Muscle of back (tissue), 11 donors: ENCODE results near the gene FIGLA. TPM values are rescaled to one million over a fixed set of nuclear protein-coding genes. Genes with fewer than 3 reads are reported as not detected.
A peak's percentile ranks its signal among the peaks of the same experiment; 100 is the strongest.

ENCODE experiments used
- DNase-seq, 3 donors: peaks; one replicate each; pipeline versions ENCODE4 v3.0.0 to v3.0.0-alpha.2; 2013
- polyA plus RNA-seq, 10 donors: library from polyadenylated mRNA; unstranded; fragments of 120-200 nt; gene quantifications; one replicate each; pipeline ENCODE4 v1.2.1, GENCODE V29; 2013; ENCODE audit not compliant: insufficient read length in 10 of 10

FIGLA gene
- polyA plus RNA-seq, 10 donors = 0.22 TPM; not detected in 9

DNA sequence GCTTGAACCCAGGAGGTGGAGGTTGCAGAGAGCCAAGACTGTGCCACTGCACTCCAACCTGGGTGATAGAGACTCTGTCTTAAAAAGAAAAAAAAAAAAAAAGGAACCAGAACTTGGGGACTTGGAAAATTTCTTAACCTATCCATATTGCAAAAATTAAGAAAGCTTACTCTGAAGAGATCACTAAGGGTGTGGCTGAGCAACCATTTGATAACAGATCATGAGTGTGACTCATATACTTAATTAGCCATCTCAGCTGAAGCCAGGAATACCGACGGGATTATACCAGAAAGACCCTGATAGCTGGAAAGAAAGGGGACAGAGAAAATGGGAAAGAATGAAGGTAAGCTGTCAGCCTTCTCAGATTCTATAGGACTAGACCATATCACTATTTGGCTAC, 15.3 kb downstream of the FIGLA start:
- DNase-seq = no peak

DNA sequence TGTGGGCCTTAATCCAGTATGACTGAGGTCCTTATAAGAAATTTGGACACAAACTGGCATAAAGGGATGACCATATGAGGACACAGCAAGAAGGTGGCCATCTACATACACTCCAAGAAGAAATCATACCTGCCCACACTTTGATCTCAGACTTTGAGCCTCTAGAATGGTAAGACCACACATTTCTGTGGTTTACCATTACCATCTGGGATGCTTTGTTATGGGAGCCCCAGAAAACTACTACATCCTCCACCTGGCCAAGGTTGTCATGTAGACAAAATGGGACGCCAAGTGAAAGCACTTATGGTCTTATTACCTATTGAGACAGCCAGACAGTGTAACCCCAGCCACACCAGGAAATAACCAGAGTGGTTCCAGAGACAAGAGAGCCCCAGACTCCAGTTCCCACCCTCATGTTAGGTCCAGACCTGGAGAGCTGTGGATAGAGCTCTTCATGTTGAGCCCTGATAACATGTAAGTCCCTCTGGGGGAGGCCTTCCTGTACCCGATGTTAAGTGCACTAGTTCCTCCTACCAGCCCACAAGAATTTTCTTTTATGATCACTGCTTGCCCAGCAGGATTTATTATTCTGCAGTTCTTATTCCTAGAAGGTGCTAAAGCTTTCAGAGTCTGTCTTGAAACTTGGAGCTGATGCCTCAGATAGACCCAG, 17.8 kb downstream of the FIGLA start:
- DNase-seq = no peak

DNA sequence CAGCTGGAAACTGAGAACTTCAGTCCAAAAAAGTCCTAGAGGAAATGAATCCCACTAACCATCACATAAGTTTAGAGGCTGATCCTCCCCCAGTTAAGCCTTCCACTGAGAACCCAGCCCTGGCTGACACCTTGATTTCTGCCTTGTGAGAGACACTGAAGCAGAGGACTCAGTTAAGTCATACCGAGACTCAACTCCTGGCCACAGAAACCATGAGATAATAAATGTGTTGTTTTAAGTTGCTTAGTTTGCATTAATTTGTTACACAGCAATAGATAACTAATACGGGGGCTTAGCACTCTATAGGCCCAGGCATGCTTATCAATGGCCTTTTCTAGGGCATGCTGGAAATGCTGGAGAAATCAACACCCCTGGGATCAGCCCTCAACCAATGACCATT, 19.0 kb downstream of the FIGLA start:
- DNase-seq = no peak

DNA sequence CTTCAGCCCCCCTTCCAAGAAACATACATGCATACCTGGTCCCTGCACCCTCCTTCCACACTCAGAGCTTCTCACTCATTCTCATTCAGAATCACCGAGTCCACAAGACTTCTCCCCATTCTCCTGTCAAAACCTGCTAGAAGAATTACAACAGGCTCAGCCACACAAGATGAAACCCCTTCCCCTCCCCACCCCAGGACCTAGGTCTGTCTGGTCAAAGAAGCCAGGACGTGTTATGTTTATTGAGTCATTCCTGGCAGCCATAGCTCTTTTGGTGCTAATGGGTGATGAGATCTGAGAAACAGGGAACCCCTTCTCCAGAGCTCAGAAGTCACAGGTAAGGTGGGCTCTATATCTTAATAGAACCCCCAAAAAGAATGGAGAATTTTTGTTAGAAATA, 21.0 kb downstream of the FIGLA start:
- DNase-seq = no peak

DNA sequence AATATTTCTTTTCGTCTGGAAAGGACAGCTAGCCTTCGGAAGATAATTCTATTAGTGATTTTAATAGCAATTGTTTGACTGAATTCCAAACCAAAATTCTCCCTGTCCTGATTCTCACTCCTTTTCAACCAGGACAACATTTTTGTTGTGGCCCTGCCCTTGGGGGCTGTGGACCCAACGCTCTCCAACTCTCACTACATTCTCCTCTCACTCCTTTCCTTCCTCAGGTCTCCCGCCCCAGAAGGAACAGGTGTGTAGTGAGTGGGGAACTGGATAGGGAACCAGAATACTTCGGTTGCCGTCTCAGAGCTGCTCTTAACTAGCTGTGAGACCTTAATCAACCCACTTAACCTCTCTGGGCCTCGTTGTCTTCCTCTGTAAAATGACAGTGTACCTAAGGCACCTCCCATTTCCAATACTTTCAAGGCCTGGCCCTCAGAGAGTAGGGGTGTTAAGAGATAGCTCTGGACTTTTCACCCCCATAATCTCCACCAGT, 21.8 kb downstream of the FIGLA start:
- DNase-seq = no peak

DNA sequence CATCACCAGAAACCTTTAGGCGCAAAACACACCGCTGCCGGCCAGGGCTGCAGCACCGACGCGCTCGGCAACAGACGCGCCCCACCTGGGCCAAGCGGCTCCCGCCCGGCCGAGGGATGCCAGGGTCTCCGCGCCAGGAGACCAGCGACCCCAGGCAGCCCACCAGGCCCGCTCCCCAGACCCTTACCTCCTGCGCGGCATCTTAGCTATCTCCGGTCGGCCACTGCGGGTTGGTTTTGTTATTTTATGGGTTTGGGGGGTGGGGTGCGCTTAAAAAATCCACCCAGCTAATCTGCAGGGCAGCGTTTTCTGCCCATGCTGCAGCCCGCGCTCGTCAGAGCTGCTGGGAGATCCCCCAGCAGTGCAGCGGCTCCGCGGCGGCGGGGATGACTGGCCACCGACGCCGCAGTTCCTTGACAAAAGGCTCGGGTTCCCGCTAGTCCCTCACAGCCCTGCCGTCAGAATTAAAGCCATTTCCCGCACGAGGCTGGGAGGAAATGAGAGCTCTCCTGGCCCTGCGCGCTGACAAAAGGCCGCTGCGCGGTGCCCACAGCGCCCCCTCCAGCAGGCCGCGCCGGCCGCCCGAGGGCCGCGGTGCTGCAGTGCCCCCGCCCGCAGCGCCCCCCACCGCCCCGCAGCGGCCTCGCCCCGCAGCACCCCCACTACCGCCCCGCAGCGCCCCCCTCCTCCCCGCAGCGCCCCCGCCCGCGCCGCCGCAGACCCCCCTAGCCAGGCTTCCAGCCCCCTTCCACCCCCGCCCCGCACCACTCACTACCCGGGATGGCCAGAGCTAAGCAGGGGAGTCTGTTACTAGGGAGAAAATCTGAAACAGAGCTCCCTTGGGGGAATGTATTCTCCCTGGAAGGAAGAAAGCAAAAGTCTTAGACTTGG, 22.5 kb downstream of the FIGLA start, which contains the start of gene ADD2:
ADD2 (minus strand) TSS at position 502 of the 891 bp plus-strand sequence. CDS start 61,792 bp downstream, outside the sequence.
- DNase-seq = peak; percentile 40 to 80 (median 56)

DNA sequence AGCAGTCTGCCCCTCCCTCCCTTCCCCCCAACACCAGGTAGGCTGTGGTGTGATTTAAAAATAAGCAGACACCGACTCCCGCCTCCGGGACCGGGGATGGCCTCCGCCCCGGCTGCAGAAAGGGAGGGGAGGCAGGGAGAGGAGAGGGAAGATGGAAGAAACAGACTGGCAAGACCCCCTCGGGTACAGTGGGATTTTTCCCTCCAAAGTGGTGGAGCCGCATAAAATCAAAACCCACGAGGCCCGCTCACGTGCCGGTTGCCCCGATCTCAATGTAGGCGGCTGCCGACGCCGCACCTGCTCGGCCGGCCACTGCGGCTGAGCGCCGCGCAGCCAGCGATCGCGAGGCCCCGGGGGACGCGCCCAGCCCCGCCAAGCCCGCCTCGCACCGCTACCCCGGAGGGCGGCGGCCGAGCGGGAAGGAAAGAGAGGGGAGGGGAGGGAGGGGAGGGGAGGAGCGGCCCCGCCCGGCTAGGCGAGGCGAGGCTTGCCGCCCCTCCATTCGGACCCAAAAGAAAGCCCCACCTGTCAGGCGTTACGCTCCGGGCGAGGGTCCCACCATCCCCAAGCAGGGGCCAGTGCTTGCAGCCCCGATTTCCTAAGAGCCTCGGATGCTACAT, 23.3 kb downstream of the FIGLA start:
- DNase-seq = peak in 1 of 3 donors; percentile 30

DNA sequence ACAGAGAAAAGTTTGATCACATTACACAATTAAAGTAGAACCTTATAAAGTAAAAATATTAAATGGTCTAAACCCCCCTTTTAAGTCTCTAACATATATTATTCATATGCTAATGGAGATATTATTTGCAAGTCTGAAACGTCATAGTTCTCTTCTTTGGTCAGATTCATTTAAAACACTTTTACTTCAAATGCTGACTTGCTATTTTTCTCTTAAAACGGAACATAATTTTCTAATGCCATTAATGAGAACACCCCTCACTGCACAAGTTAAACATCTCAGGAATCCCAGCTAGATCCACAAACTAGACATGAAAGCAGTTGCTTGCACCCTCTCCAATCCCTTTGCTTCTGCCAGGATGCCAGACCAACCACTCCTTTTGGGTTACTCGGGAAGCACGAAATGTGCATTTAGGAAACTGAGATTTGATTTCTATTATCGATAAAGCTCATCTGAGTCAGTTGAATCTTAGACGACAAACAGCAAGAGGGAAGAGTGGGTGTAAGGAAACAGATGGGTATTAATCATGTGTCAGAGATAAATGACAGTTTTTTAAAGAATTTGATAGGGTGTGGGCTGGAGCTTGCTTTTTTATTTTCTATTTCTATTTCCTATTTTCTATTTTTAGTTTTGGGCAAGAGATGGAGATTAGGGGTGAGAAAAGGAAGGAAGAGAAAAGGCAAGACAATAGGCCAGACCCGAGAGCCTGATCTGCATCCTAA, 23.9 kb downstream of the FIGLA start:
- DNase-seq = no peak

DNA sequence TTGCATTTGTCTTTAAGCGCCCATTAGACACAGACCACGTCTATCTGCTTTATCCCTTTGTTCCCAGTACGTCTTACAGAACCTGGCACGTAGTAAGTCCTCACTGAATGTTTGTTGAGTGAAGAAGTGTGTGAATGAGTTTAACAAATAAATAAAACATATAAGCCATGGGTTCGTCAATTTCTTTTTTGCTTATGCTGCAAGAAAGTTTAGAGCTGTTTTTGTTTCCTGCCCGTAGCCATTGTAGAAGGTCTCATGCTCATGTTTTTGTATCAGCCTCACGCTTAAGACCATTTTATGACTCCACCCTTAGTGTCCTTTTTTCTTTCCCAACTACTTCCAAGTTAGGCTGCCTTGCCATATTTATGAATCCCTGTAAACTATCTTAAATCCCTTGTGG, 24.9 kb downstream of the FIGLA start:
- no peak for DNase-seq

DNA sequence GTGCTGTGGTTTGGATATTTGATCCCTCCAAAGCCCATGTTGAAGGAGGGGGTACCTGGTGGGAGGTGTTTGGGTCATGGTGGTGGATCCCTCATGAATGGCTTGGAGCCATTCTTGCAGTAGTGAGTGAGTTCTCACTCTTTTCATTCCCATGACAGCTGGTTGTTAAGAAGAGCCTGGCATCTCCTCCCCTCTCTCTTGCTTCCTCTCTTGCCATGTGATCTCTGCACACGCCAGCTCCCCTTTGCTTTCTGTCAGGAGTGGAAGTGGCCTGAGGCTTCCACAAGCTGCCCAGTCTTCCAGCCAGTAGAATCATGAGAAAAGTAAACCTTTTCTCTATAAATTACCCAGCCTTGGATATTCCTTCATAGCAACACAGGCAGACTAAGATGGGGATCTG, 31.0 kb downstream of the FIGLA start:
- DNase-seq = no peak

DNA sequence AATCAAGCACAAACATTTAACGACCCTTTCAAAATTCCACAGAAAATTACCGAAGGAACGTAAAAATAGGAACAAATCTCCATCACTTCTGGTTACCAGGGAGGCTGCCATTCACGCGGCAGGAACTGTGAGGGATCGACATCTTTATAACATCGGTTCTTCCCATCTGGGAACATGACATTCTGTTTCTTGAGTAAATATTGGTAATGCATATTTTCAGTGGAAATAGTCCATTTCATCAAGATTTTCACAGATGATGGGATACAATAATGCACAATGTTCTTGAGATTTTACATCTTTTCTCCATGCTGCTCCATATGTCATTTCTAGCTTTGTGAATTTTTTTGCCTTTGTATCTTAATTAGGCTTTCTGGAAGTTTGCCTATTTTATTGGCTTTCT, 32.5 kb downstream of the FIGLA start:
- DNase-seq = no peak

DNA sequence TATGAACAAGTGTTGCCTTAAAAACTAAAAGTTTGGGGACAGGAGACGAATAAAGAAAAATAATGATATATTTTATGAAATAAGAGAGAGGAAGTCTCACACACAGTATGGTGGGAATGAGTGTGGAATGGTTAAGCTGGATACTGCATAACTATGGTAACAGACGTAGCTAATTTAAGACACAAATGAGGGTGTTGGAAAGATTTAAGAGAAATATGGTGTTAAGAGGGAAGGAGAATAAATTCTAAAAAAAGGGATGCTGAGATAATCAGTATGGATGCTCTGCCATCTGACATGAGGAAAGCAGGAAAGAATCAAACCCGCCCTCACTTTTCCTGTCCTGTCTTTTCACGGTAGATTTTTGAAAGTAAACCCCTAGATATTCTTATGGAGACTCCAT, 33.1 kb downstream of the FIGLA start:
- no peak for DNase-seq

DNA sequence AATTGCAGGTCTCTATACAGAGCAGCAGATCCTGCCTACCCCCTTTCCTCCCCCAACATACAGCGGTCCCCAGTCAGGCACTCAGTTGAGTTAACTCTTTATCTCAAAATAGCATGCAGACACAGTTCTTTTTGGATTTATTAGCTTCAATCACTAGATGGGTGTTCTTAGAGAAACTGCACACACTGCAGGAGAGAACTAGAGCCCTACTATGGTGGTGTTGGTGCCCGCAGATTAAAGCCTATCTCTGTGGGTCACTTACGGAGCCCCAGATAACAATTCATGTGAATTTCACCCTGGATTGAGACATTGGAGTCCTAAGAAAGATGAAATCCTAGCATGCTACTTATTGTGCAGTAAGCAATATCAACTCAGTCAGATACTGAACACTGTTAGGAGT, 34.3 kb downstream of the FIGLA start:
- no peak for DNase-seq

DNA sequence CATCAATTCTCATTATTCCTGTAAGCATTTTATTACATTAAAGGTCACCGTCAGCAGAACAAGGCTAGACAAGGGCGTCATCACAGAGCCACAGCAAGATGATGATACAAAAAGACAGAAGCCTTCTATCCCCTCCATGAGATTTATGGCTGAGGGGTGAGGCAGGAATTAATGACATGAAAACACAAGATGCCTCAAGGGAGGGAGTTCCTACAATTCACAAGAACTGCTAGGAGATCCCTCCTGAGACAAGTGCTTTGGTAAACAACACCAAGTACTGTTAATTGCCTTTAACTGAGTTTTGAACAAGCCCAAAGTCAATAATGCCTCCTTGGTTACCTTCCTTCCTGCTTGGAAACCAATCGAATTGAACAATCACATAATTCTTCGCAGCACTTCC, 36.5 kb downstream of the FIGLA start:
- DNase-seq = no peak

DNA sequence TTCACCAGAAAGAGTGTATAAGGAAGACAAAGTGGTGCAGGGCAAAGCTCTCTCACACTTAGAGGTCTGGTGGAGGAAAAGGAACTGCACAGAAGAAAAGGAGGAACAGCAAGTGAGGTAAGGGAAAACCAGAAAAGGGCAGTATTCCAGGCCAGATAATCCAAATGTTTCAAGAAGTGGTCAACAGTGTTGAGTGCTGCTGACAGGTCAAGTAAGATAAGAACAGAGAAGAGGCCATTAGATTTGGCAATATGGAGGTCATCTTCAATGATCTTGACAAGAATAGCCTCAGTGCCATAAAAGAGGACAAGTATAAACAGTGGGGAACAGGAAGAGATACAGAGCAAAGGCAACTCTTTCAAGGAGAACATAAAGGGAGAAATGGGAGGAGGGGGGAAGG, 37.4 kb downstream of the FIGLA start:
- DNase-seq = no peak

DNA sequence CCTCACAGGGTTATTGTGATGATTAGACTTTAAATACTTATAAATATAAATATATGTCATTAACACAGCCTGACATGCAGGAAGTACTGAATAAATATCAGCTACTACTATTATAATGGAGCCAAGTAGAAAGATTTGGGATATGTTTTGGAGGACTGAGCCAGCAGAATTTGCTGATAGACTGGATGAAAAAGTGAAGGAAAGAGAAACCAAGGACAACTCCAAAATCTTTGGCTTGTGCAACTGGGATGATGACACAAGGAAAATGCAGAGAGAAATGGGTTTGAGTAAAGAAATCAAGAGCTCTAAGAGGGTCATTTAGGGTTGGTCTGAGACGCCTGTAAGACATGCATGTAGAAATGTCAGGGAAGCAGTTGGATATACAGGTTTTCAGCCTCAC, 38.0 kb downstream of the FIGLA start:
- DNase-seq = no peak

DNA sequence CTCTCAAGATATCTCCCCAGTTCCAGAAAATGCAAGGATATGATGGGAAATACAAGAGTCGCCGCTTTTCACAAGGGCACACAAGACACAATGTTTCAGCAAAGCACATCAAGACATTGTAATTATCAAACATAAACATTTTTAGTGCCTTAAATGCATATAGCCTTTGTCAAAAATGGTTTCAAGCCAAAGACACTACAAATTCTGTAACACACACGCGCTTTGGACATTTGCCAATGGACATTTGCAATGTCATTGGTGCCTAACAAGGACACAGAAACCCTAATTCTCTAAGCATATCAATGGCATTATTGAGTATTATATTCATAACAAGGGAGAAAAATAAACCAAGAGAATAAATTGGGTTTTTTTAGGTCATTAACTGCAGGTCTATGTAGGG, 38.6 kb downstream of the FIGLA start:
- DNase-seq = no peak

DNA sequence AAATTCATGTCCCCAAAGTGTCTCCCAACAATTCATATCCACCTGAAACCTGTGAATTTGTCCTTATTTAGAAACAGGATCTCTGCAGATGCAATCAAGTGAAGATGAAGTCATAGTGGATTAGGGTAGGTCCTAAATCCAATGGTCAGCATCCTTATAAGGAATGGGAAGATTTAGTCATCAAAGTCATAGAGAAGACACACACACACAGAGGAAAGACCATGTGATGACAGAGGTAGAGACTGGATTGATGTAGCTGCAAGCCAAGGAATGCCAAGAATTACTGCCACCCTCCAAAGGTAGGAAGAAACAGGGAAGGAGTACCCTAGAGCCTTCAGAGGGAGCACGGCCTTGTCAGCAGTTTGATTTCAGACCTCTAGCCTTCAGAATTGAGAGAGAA, 40.1 kb downstream of the FIGLA start:
- DNase-seq = no peak

DNA sequence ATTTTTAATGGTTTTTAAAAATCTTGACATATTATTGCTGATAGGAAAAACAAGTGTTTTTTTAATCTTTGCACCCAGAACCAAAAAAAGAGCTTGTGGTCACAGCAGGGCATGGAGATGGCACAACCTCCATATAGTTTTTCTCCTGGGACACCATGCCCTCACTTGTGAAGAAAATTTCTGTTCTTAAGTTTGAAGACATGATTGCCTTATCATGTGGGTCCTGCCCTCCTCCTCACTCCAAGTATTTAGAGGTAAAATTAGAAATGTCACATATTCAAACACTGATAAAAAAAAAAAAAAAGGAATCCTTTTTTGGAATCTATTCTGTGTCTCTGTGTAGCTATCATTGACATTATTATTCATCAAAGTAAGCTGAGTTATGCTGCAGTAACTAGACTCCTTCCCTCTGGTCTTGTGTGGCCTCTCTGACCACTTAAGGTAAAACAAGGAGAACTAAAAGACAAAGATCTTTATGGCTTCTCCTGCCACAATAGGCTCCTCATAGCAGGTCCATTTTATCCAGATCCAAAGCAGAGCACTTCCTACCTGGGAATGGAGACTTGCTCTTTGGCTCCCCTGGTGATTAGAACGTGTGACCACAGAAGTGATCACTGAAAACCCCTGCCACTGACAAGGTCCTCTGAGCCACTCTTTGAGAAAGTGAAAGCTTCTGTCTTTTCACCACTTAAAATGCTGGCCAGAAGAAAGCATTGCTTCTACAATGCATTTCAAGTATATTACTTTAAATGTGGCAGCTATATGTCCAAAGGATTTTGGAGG, 42.2 kb downstream of the FIGLA start:
- no peak for DNase-seq

DNA sequence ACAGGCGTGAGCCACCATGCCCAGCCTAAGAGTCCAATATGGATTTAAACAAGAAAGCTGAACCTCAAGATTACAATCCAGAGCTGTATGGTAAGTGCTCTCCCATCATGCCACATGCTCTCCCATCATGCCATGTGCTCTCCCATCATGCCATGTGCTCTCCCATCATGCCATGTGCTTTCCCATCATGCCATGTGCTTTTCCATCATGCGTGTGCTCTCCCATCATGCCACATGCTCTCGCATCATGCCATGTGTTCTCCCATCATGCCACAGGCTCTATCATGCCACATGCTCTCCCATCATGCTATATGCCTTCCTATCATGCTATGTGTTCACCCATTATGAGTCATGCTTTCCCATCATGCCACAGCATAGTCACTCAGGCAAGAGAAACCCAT, 43.2 kb downstream of the FIGLA start:
- no peak for DNase-seq
